CD14-positive monocyte (primary cell): Measurements from ENCODE around the gene NEFH. TPM values are rescaled to one million over a fixed set of nuclear protein-coding genes. Genes with fewer than 3 reads are reported as not detected.

ENCODE experiments used
- DNase-seq, 3 donors: peaks; one replicate each; pipeline ENCODE4 v3.0.0-alpha.2; 2011 to 2022
- H2AFZ ChIP-seq: 2 replicates; pipeline ENCODE4 v1.6.0; 2012; ENCODE audit warnings: mild to moderate bottlenecking, low read depth, low read length, inconsistent platforms; ENCODE audit not compliant: insufficient read depth, poor library complexity, severe bottlenecking
- H3K27ac ChIP-seq, 2 donors: 1 replicate in 1 of 2; 2 replicates in 1 of 2; pipeline ENCODE4 v1.5.1; 2012 to 2013; ENCODE audit warnings: low read length in 2 of 2, control low read depth in 1 of 2, inconsistent platforms in 1 of 2, low read depth in 1 of 2, mild to moderate bottlenecking in 1 of 2
- H3K27me3 ChIP-seq, 2 donors: one replicate each; pipeline versions ENCODE4 v1.6.0 to v1.6.1; 2011 to 2013; ENCODE audit warnings: low read length in 2 of 2; ENCODE audit not compliant: control insufficient read depth in 2 of 2, insufficient read depth in 2 of 2
- H3K36me3 ChIP-seq, 2 donors: replicated peaks in 1 of 2; 1 replicate in 1 of 2; 2 replicates in 1 of 2; pipeline versions ENCODE4 v1.5.1 to v1.6.1; 2012 to 2013; ENCODE audit warnings: low read length in 2 of 2, control low read depth in 1 of 2, inconsistent platforms in 1 of 2, mild to moderate bottlenecking in 1 of 2; ENCODE audit not compliant: insufficient read depth in 2 of 2, control insufficient read depth in 1 of 2
- H3K4me1 ChIP-seq, 2 donors: 1 replicate in 1 of 2; 2 replicates in 1 of 2; pipeline versions ENCODE4 v1.5.1 to v1.6.1; 2012 to 2013; ENCODE audit warnings: low read length in 2 of 2, control low read depth in 1 of 2, inconsistent platforms in 1 of 2, mild to moderate bottlenecking in 1 of 2, moderate library complexity in 1 of 2; ENCODE audit not compliant: insufficient read depth in 2 of 2, control insufficient read depth in 1 of 2
- H3K4me2 ChIP-seq: replicated peaks from 2 replicates; pipeline ENCODE3; 2012; ENCODE audit warnings: low read length, moderate library complexity, mild to moderate bottlenecking; ENCODE audit not compliant: poor library complexity, severe bottlenecking; ENCODE audit errors: extremely low read depth
- H3K4me3 ChIP-seq, 3 experiments: fragments of 200-600 bp in 1 of 3; sonication (generic) in 1 of 3; replicated peaks in 1 of 3; 1 replicate in 2 of 3; 2 replicates in 1 of 3; pipeline ENCODE4 v1.5.1; 2011 to 2013; ENCODE audit warnings: low read length in 3 of 3, mild to moderate bottlenecking in 3 of 3, control low read depth in 2 of 3, low read depth in 2 of 3, inconsistent platforms in 1 of 3, moderate library complexity in 1 of 3
- H3K79me2 ChIP-seq: 2 replicates; pipeline ENCODE4 v1.6.0; 2012; ENCODE audit warnings: mild to moderate bottlenecking, control low read depth, inconsistent platforms, low read length, moderate library complexity; ENCODE audit not compliant: insufficient read depth
- H3K9ac ChIP-seq: 2 replicates; pipeline ENCODE4 v1.6.0; 2017; ENCODE audit warnings: low read length, mild to moderate bottlenecking; ENCODE audit not compliant: insufficient read depth, poor library complexity, severe bottlenecking
- H3K9me3 ChIP-seq, 2 donors: replicated peaks in 1 of 2; 1 replicate in 1 of 2; 2 replicates in 1 of 2; pipeline versions ENCODE4 v1.5.1 to v1.6.1; 2012 to 2013; ENCODE audit warnings: low read length in 2 of 2, control low read depth in 1 of 2; ENCODE audit not compliant: control insufficient read depth in 1 of 2, insufficient read depth in 1 of 2
- H4K20me1 ChIP-seq: 2 replicates; pipeline ENCODE4 v1.6.0; 2012; ENCODE audit warnings: mild to moderate bottlenecking, low read length, control low read depth, moderate library complexity; ENCODE audit not compliant: insufficient read depth
- H3K27ac Mint-ChIP-seq, 7 donors: one replicate each; pipeline ENCODE4 v1.8.0; 2020; ENCODE audit warnings: mild to moderate bottlenecking in 7 of 7, mixed read lengths in 7 of 7, moderate library complexity in 6 of 7, inconsistent platforms in 2 of 7
- H3K27me3 Mint-ChIP-seq, 3 donors: one replicate each; pipeline ENCODE4 v1.8.0; 2021 to 2022; ENCODE audit warnings: low read depth in 3 of 3, mild to moderate bottlenecking in 3 of 3, mixed read lengths in 3 of 3, moderate library complexity in 3 of 3, inconsistent platforms in 1 of 3
- H3K36me3 Mint-ChIP-seq, 2 donors: one replicate each; pipeline ENCODE4 v1.8.0; 2020; ENCODE audit warnings: mixed read lengths in 2 of 2, inconsistent platforms in 1 of 2, mild to moderate bottlenecking in 1 of 2
- H3K4me1 Mint-ChIP-seq: one replicate; pipeline ENCODE4 v1.8.0; 2020; ENCODE audit warnings: mild to moderate bottlenecking, mixed read lengths
- H3K4me3 Mint-ChIP-seq, 2 donors: one replicate each; pipeline ENCODE4 v1.8.0; 2020; ENCODE audit warnings: mild to moderate bottlenecking in 2 of 2, mixed read lengths in 2 of 2, moderate library complexity in 1 of 2
- H3K9me3 Mint-ChIP-seq, 7 donors: one replicate each; pipeline ENCODE4 v1.8.0; 2020 to 2022; ENCODE audit warnings: mixed read lengths in 7 of 7, mild to moderate bottlenecking in 6 of 7, moderate library complexity in 6 of 7, inconsistent platforms in 2 of 7
- WGBS: methylation state at CpG from one replicate; pipeline ENCODE4 v1.1.5; 2013; ENCODE audit warnings: missing lambda C conversion rate; ENCODE audit not compliant: insufficient coverage; 5-methylcytosine and 5-hydroxymethylcytosine counted together
- intact Hi-C, 2 donors: fragments of 100-400 bp; cut with micrococcal nuclease; formaldehyde crosslinking; loops; one replicate each; pipeline versions ENCODE4 v1.15.0 to v1.15.1; 2023
- polyA plus RNA-seq, 3 donors: library from polyadenylated mRNA; depleted of rRNA in 1 of 3; unstranded in 2 of 3; stranded (reverse) in 1 of 3; fragments of 300-500 nt in 2 of 3; fragments of >200 nt in 1 of 3; fragmentation: Illumina TruSeq in 2 of 3; gene quantifications; 1 replicate in 2 of 3; 2 replicates in 1 of 3; pipeline ENCODE4 v1.2.3, GENCODE V29; 2012 to 2021
- TF ChIP-seq, protein P1 (sequence below): fragments of 200-600 bp; IDR thresholded peaks from one replicate; pipeline ENCODE4 v1.8.0; 2022; ENCODE audit warnings: antibody characterized with exemption, mild to moderate bottlenecking

NEFH gene
- polyA plus RNA-seq, 3 donors: 0.20 to 1.2 (median 0.74) TPM

- Histone ChIP-seq H3K9me3 (no peaks in the 10 kb centered on the region), H3K27ac (no peak overlapping the region), H2AFZ (no peak overlapping the region), H3K27me3 (no peaks in the 10 kb centered on the region), H3K9ac (no peak overlapping the region), H3K36me3 (peaks cover 75 to 84% of the 10 kb centered on the region in 2 donors), H4K20me1 (no peaks in the 10 kb centered on the region), H3K4me1 (no peaks in the 10 kb centered on the region), H3K4me3 (no peak overlapping the region), H3K4me2 (no peak overlapping the region), H3K79me2 (no peaks in the 10 kb centered on the region)
- Mint-ChIP-seq H3K27me3 (no peaks in the 10 kb centered on the region), H3K36me3 (peaks cover 74 to 91% of the 10 kb centered on the region in 2 donors), H3K4me1 (peaks cover 2% of the 10 kb centered on the region), H3K27ac (no peak overlapping the region), H3K9me3 (no peaks in the 10 kb centered on the region), H3K4me3 (no peak overlapping the region)
- no peak for DNase-seq
- 100% methylated on average over 1 of the region's 4 CpGs for WGBS
- TF ChIP-seq, protein P1, sequence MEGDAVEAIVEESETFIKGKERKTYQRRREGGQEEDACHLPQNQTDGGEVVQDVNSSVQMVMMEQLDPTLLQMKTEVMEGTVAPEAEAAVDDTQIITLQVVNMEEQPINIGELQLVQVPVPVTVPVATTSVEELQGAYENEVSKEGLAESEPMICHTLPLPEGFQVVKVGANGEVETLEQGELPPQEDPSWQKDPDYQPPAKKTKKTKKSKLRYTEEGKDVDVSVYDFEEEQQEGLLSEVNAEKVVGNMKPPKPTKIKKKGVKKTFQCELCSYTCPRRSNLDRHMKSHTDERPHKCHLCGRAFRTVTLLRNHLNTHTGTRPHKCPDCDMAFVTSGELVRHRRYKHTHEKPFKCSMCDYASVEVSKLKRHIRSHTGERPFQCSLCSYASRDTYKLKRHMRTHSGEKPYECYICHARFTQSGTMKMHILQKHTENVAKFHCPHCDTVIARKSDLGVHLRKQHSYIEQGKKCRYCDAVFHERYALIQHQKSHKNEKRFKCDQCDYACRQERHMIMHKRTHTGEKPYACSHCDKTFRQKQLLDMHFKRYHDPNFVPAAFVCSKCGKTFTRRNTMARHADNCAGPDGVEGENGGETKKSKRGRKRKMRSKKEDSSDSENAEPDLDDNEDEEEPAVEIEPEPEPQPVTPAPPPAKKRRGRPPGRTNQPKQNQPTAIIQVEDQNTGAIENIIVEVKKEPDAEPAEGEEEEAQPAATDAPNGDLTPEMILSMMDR: no peak
- intact Hi-C loops: no loop called here
Measured at GRCh38 chr22:29512031-29512430, 32.0 kb downstream of the NEFH start.

DNA sequence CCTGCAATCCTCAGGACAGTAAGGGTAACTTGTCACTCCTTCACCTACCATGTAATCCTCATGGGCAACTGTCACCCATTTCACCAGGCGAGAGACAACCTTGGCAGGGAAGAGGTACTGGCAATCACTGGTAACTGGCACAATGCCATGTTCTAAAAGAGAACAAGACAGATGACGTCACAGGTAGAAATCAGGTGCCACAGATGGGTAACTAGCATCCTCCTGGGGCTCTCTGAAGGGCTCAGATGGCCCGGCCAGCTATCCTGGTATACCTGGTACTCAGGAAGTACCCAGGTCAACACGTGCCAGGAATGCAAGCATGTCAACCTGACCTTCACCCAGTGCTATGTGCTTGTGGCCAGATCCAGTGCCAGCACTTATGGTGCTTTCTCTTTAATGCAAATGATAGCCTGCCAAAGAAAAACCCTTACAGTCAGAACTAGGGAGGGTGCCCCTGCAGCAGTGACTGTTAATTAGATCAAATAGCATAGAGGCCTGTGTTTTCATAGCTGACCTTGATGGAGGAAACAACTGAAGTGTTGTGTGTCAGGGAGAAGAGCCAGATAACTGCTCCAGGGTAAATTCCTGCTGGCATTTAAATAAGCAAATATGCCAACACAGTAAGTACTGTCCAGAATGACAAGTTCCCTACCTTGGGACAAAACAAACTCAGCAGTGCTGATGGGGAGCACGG is 37.3 kb downstream of the NEFH start:
- H3K4me1 Mint-ChIP-seq: no peaks in the 10 kb centered on the region
- peaks cover 74 to 93% of the 10 kb centered on the region in 2 donors for H3K36me3 Mint-ChIP-seq
- H3K79me2 ChIP-seq: no peaks in the 10 kb centered on the region
- H3K9me3 Mint-ChIP-seq: no peaks in the 10 kb centered on the region
- H3K4me2 ChIP-seq: no peak overlapping the region
- no peak overlapping the region for H2AFZ ChIP-seq
- no peaks in the 10 kb centered on the region for H3K27me3 ChIP-seq
- no peak overlapping the region for H3K27ac Mint-ChIP-seq
- no peaks in the 10 kb centered on the region for H3K4me1 ChIP-seq
- no peak overlapping the region for H3K4me3 Mint-ChIP-seq
- H3K4me3 ChIP-seq: no peak overlapping the region
- no peaks in the 10 kb centered on the region for H3K27me3 Mint-ChIP-seq
- peaks cover 71 to 80% of the 10 kb centered on the region in 2 donors for H3K36me3 ChIP-seq
- intact Hi-C loops: no loop called here
- no peak for DNase-seq
- TF ChIP-seq, protein P1: no peak
- H4K20me1 ChIP-seq: no peaks in the 10 kb centered on the region
- H3K9me3 ChIP-seq: no peaks in the 10 kb centered on the region
- H3K9ac ChIP-seq: no peak overlapping the region
- 97% methylated on average over 5 of the region's 5 CpGs for WGBS
- H3K27ac ChIP-seq: no peak overlapping the region
